Endodermal cell (in vitro differentiated cells): ENCODE results near the gene SEPTIN2. TPM values are rescaled to one million over a fixed set of nuclear protein-coding genes. Genes with fewer than 3 reads are reported as not detected.

Source experiments
- DNase-seq: peaks from one replicate; pipeline ENCODE4 v3.0.0-alpha.2; 2017
- H3K27ac ChIP-seq: 2 replicates; pipeline ENCODE4 v1.5.1; 2013; ENCODE audit warnings: mild to moderate bottlenecking, low read depth, low read length, moderate library complexity
- H3K27me3 ChIP-seq: 2 replicates; pipeline ENCODE4 v1.6.1; 2013; ENCODE audit warnings: mild to moderate bottlenecking, low read length, moderate library complexity; ENCODE audit not compliant: insufficient read depth, control insufficient read depth, poor library complexity, severe bottlenecking
- H3K36me3 ChIP-seq: 2 replicates; pipeline ENCODE4 v1.7.0; 2013; ENCODE audit warnings: mild to moderate bottlenecking, low read length, moderate library complexity; ENCODE audit not compliant: control insufficient read depth, insufficient read depth
- H3K4me1 ChIP-seq: one replicate; pipeline ENCODE4 v1.7.0; 2013; ENCODE audit warnings: low read length; ENCODE audit not compliant: control insufficient read depth, insufficient read depth
- H3K4me3 ChIP-seq: 2 replicates; pipeline ENCODE4 v1.5.1; 2013; ENCODE audit warnings: mild to moderate bottlenecking, low read length, moderate library complexity
- H3K9ac ChIP-seq: 2 replicates; pipeline ENCODE4 v1.6.1; 2013; ENCODE audit warnings: mild to moderate bottlenecking, low read length, moderate library complexity; ENCODE audit not compliant: poor library complexity, severe bottlenecking; ENCODE audit errors: extremely low read depth
- H3K9me3 ChIP-seq: 2 replicates; pipeline ENCODE4 v1.6.1; 2013; ENCODE audit warnings: mild to moderate bottlenecking, low read length, moderate library complexity; ENCODE audit not compliant: control insufficient read depth
- H3K27ac Mint-ChIP-seq: 2 replicates; pipeline ENCODE4 v1.8.0; 2020; ENCODE audit warnings: mixed read lengths
- H3K27me3 Mint-ChIP-seq: 2 replicates; pipeline ENCODE4 v1.8.0; 2021; ENCODE audit warnings: mild to moderate bottlenecking, mixed read lengths; ENCODE audit not compliant: insufficient read depth
- H3K36me3 Mint-ChIP-seq: 2 replicates; pipeline ENCODE4 v1.8.0; 2020; ENCODE audit warnings: low read depth, mixed read lengths
- H3K4me1 Mint-ChIP-seq: 2 replicates; pipeline ENCODE4 v1.8.0; 2020; ENCODE audit warnings: mixed read lengths
- H3K4me3 Mint-ChIP-seq: 2 replicates; pipeline ENCODE4 v1.8.0; 2020; ENCODE audit warnings: mild to moderate bottlenecking, moderate library complexity, mixed read lengths
- H3K9me3 Mint-ChIP-seq: 2 replicates; pipeline ENCODE4 v1.8.0; 2020; ENCODE audit warnings: mild to moderate bottlenecking, mixed read lengths
- CTCF ChIP-seq: fragments of 200-600 bp; sonication (generic); conservative IDR thresholded peaks from 2 replicates; pipeline ENCODE4 v1.5.0; 2021; ENCODE audit warnings: antibody characterized with exemption, mild to moderate bottlenecking
- WGBS, 2 experiments: methylation state at CpG; one replicate each; pipeline versions ENCODE4 v1.1.5 to v1.1.7; 2013; ENCODE audit warnings: missing lambda C conversion rate in 2 of 2, mixed read lengths in 1 of 2; ENCODE audit not compliant: insufficient coverage in 1 of 2, insufficient read length in 1 of 2; 5-methylcytosine and 5-hydroxymethylcytosine counted together
- total RNA-seq, 2 donors: library from RNA; stranded (reverse); fragmentation: NEBNext Ultra II Directional in 1 of 2; extraction: Animal tissue kit (Norgen Biotek cat#: 25700) in 1 of 2; gene quantifications; 2 replicates in 1 of 2; 3 replicates in 1 of 2; pipeline ENCODE4 v1.2.1, GENCODE V29; 2021

Gene SEPTIN2
- total RNA-seq, 2 donors from 2014 or later = 365 to 380 TPM

DNA sequence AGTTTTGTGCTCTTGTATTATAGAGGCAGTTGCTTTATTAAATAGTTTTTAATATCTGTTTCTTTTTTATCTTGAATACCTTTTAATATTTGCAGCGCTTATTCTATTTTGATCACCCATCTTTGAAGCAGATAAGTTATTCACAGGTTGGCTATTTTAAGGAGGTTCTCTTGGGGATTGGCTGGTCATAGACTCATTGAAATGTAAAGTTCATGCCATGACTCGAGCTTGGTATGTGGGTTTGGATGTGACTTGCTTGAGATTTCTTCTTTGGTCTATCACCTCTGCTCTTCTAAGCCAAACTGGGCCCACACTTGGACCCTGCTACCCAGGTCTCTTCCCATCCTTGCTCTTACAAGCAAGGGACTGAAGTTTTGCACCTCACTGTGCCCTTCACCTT, 74.0 kb downstream of the SEPTIN2 start:
- H3K4me3 ChIP-seq = no peak overlapping the region
- Mint-ChIP-seq H3K27me3 (no peaks in the 10 kb centered on the region), H3K36me3 (peaks cover 13% of the 10 kb centered on the region), H3K4me1 (peaks cover 4% of the 10 kb centered on the region), H3K27ac (no peak overlapping the region), H3K4me3 (no peak overlapping the region), H3K9me3 (no peaks in the 10 kb centered on the region)
- no peak for DNase-seq
- no peaks in the 10 kb centered on the region for H3K9me3 ChIP-seq
- no peak for TF ChIP-seq CTCF
- no peaks in the 10 kb centered on the region for H3K4me1 ChIP-seq
- no peak overlapping the region for H3K9ac ChIP-seq
- H3K27ac ChIP-seq = no peak overlapping the region
- WGBS, 2 experiments = 77% methylated on average over 2 of the region's 2 CpGs; no CpG with 5 or more reads in 1 of the 2 experiments
- H3K27me3 ChIP-seq = no peaks in the 10 kb centered on the region
- peaks cover 8% of the 10 kb centered on the region for H3K36me3 ChIP-seq

DNA sequence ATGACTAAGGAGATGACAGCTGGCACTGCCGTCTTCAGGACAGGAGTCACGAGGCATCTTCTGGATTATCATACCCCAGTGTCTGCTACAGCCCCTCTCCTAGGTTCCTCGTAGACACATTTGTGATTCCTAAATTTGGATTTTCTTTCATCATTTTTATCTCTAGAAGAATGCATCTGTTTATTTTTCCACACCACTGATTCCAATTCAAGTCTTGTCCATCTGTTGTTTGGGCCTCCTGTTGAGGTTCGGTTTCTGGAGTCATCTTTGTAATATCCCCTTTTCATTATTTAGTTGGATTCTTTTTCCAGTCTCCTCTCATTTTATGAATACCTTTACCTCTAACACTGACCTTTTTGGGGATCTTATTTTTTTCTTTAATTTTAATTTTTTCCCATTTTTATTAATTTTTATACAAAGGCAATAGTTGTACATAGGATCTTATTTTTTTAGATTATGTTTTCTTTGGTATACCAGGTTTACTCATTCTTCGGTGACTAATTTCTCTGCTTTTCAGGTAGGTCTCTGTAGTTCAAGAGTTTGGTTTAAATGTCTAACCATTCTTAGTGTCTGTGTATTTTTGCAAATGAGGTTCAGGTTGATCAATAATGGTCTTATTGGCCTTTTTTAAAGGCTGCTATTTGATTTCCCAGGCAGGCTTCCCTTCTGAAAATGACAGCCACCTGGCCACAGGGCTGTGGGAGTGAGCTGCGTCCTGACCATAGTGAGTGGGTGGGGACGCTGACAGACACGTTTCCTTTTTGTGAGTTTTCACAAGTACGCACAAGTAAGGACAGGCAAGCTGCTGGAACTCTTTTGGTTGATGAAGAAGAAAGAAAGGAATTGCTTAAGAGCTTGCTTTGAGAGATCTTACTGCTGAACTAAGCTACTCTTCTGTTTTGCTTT, 74.8 kb downstream of the SEPTIN2 start:
- H3K9me3 ChIP-seq = no peaks in the 10 kb centered on the region

More for the DNA sequence above, 74.8 kb downstream of the SEPTIN2 start:
- Histone ChIP-seq H3K9ac (no peak overlapping the region), H3K27me3 (no peaks in the 10 kb centered on the region), H3K36me3 (peaks cover 11% of the 10 kb centered on the region), H3K27ac (no peak overlapping the region), H3K4me3 (no peak overlapping the region), H3K4me1 (no peaks in the 10 kb centered on the region)
- no peak for DNase-seq
- peaks cover 17% of the 10 kb centered on the region for H3K36me3 Mint-ChIP-seq
- H3K4me1 Mint-ChIP-seq = peaks cover 4% of the 10 kb centered on the region
- no peak for TF ChIP-seq CTCF
- H3K4me3 Mint-ChIP-seq = no peak overlapping the region
- H3K27ac Mint-ChIP-seq = no peak overlapping the region
- H3K27me3 Mint-ChIP-seq = no peaks in the 10 kb centered on the region
- no peaks in the 10 kb centered on the region for H3K9me3 Mint-ChIP-seq
- 93 to 95% methylated on average over 7 to 9 of the region's 9 CpGs for WGBS, 2 experiments
